ENCODE results near the gene FOXK2.
"Not testable (repeated sequence)": the region's sequence is repeated elsewhere in the genome, so short reads cannot be mapped to it uniquely, and the experiment has no call there.

FOXK2 gene

DNA sequence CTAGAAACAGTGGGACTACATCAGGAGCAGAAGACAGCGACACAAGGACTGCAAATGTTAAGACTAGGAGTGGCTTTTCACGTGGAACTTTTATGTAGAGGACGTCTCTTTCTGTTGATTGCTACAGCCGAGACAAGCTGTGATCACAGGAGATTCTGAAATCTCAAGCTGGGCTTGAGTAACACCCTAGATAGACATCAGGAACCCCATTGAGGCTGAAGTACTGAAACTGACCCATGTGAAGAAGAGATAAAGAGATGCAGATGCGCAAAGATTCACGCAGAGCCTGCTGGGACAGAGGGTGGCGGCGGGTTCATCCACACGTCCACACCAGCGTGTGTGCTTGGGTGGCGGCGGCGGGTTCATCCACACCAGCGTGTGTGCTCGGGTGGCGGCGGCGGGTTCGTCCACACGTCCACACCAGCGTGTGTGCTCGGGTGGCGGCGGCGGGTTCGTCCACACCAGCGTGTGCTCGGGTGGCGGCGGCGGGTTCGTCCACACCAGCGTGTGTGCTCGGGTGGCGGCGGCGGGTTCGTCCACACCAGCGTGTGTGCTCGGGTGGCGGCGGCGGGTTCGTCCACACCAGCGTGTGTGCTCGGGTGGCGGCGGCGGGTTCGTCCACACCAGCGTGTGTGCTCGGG, 56.2 kb downstream of the FOXK2 start:
- not testable (repeated sequence) for H3K9ac ChIP-seq (ENCODE audit: low read depth, low read length); H3K4me1 ChIP-seq (ENCODE audit: insufficient read depth, low read length); H3K9me3 ChIP-seq (ENCODE audit: control insufficient read depth, insufficient read depth, low read length)
- H3K36me3 ChIP-seq (ENCODE audit: insufficient read depth, low read length), result peaks cover 44% of the 10 kb centered on the region

GRCh38 chr17:82577300-82577699, 57.8 kb downstream of the FOXK2 start:
- Histone ChIP-seq H3K9ac (ENCODE audit: low read depth, low read length) (no peak overlapping the region), H3K4me1 (ENCODE audit: insufficient read depth, low read length) (no peaks in the 10 kb centered on the region), H3K9me3 (ENCODE audit: control insufficient read depth, insufficient read depth, low read length) (no peaks in the 10 kb centered on the region), H3K36me3 (ENCODE audit: insufficient read depth, low read length) (peaks cover 42% of the 10 kb centered on the region)

DNA sequence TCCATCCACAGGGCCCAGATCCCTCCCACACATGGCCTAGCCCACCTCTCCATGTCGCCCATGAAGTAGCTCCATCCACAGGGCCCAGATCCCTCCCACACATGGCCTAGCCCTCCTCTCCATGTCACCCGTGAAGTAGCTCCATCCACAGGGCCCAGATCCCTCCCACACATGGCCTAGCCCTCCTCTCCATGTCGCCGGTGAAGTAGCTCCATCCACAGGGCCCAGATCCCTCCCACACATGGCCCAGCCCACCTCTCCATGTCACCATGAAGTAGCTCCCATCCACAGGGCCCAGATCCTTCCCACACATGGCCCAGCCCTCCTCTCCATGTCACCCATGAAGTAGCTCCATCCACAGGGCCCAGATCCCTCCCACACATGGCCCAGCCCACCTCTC, 60.4 kb downstream of the FOXK2 start:
- H3K36me3 ChIP-seq (ENCODE audit: insufficient read depth, low read length), result peaks cover 40% of the 10 kb centered on the region
- not testable (repeated sequence) for H3K4me1 ChIP-seq (ENCODE audit: insufficient read depth, low read length); H3K9me3 ChIP-seq (ENCODE audit: control insufficient read depth, insufficient read depth, low read length); H3K9ac ChIP-seq (ENCODE audit: low read depth, low read length)

DNA sequence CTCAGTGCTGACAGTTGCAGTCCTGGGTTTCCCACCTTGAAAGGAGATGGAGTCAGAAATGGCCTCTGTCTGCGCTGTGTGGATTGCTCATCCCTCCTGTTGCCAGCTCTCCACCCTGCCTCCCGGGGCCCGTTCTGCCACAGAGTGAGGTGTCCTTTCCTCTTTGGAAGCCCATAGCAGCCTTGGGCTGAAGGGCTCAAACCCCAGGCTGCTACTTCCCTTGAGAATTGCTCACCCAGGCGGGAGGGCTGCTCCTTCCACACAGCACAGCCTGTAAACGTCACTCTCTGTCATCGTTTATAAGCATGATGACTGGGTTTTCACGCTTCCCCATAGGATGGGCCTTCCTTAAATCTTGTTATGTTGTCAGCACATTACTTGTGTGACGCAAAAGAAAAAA, 62.7 kb downstream of the FOXK2 start:
- H3K9me3 ChIP-seq (ENCODE audit: control insufficient read depth, insufficient read depth, low read length), result no peaks in the 10 kb centered on the region
- H3K4me1 ChIP-seq (ENCODE audit: insufficient read depth, low read length), result no peaks in the 10 kb centered on the region
- H3K36me3 ChIP-seq (ENCODE audit: insufficient read depth, low read length), result peaks cover 46% of the 10 kb centered on the region
- H3K9ac ChIP-seq (ENCODE audit: low read depth, low read length), result no peak overlapping the region

- Histone ChIP-seq H3K36me3 (ENCODE audit: insufficient read depth, low read length) (peaks cover 49% of the 10 kb centered on the region), H3K9ac (ENCODE audit: low read depth, low read length) (no peak overlapping the region), H3K9me3 (ENCODE audit: control insufficient read depth, insufficient read depth, low read length) (no peaks in the 10 kb centered on the region), H3K4me1 (ENCODE audit: insufficient read depth, low read length) (no peaks in the 10 kb centered on the region)
Observed at GRCh38 chr17:82582709-82583108, 63.2 kb downstream of the FOXK2 start.

- no peaks in the 10 kb centered on the region for H3K9me3 ChIP-seq (ENCODE audit: control insufficient read depth, insufficient read depth, low read length)
- peaks cover 50% of the 10 kb centered on the region for H3K36me3 ChIP-seq (ENCODE audit: insufficient read depth, low read length)
- H3K4me1 ChIP-seq (ENCODE audit: insufficient read depth, low read length), result no peaks in the 10 kb centered on the region
- H3K9ac ChIP-seq (ENCODE audit: low read depth, low read length), result no peak overlapping the region
Observed at GRCh38 chr17:82583720-82584234, 64.2 kb downstream of the FOXK2 start.

DNA sequence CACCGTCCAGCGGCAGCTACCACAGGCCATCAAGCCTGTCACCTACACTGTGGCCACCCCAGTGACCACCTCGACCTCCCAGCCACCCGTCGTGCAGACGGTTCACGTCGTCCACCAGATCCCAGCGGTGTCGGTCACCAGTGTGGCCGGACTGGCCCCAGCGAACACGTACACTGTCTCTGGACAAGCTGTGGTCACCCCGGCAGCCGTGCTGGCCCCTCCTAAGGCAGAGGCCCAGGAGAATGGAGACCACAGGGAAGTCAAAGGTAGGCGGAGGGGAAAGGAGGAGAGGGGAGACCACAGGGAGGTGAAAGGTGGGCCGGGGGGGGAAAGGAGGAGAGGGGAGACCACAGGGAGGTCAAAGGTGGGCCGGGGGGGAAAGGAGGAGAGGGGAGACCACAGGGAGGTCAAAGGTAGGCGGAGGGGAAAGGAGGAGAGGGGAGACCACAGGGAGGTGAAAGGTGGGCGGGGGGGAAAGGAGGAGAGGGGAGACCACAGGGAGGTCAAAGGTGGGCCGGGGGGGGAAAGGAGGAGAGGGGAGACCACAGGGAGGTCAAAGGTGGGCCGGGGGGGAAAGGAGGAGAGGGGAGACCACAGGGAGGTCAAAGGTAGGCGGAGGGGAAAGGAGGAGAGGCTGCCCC, 66.5 kb downstream of the FOXK2 start:
- H3K4me1 ChIP-seq (ENCODE audit: insufficient read depth, low read length); H3K9me3 ChIP-seq (ENCODE audit: control insufficient read depth, insufficient read depth, low read length); H3K9ac ChIP-seq (ENCODE audit: low read depth, low read length): not testable (repeated sequence)
- peaks cover 44% of the 10 kb centered on the region for H3K36me3 ChIP-seq (ENCODE audit: insufficient read depth, low read length)

GRCh38 chr17:82586576-82587233, 67.2 kb downstream of the FOXK2 start:
- H3K36me3 ChIP-seq (ENCODE audit: insufficient read depth, low read length), result peaks cover 44% of the 10 kb centered on the region
- no peaks in the 10 kb centered on the region for H3K4me1 ChIP-seq (ENCODE audit: insufficient read depth, low read length)
- no peak overlapping the region for H3K9ac ChIP-seq (ENCODE audit: low read depth, low read length)
- H3K9me3 ChIP-seq (ENCODE audit: control insufficient read depth, insufficient read depth, low read length), result no peaks in the 10 kb centered on the region

DNA sequence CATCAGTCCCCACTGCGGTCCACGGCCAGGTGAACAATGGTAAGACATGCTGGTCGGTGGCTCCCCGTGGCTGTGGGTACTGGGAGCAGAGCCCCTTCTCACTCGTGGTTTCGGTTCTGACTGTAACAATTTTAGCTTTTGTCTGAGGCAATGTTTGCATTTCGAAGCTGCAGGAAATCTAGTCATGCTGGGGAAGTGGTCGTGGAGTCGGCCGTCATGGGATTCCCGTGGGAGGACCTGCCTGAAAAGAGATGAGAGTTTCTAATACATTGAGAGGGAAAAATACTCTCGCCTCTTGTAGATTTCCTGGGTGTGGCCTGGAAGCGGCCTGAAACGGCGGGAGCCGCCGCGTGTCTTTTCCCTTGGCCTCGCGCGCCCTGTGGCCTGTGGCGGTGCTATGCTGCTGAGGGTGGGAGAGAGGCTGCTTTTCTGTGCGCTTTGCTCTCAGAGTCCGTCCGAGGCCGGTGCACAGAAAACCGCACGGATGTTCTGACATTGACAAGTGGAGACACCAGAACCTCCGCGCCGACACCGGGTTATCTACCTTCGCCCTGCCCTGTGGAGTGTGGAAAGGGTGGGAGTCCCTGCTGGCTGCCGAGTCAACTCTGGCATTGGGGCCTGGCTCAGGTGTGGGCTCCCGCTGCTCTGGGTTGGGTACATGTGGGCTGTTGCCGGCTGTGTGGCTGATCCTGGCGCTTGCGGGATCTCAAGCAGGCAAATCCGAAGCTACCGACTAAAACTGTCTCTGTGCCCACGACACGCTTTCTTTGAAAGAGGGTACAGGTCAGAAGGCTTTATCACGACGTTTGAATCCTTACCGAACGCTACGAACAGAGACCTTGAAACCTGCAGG, 67.9 kb downstream of the FOXK2 start:
- Histone ChIP-seq H3K4me1 (ENCODE audit: insufficient read depth, low read length) (no peaks in the 10 kb centered on the region), H3K9ac (ENCODE audit: low read depth, low read length) (no peak overlapping the region), H3K36me3 (ENCODE audit: insufficient read depth, low read length) (peaks cover 37% of the 10 kb centered on the region), H3K9me3 (ENCODE audit: control insufficient read depth, insufficient read depth, low read length) (no peaks in the 10 kb centered on the region)

DNA sequence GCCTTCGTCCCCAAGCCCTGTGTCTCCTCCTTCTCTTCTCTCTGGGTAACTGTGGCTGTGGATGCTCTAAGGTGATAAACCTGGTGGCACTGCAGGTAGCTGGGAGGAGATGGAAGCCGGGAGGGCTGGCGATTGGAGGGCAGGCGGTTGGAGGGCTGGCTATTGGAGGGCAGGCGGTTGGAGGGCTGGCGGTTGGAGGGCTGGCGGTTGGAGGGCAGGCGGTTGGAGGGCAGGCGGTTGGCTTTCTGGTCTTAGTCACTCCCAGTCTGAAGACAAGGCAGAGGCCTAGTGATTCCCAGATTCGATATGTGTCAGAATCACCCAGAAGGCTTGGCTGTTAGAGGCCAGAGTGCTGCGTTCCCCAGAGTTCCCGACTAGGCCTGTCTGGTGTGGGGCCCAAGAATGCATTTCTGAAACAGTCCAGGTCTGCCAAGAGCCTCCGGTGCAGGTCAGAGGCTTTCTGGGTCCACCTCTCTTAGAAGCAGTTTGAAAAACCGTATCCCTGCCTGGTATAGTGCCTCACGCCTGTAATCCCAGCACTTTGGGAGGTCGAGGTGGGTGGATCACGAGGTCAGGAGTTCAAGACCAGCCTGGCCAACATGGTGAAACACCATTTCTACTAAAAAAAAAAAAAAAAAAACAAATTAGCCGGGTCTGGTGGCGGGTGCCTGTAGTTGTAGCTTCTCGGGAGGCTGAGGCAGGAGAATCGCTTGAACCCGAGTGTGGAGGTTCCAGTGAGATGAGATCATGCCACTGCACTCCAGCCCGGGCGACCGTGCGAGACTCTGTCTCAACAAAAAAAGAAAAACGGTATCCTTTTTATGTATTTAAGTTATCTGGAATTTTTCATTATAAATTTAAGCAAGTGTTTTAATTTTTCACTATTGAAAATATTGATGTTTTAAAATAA, 69.0 kb downstream of the FOXK2 start:
- peaks cover 30% of the 10 kb centered on the region for H3K36me3 ChIP-seq (ENCODE audit: insufficient read depth, low read length)
- H3K9ac ChIP-seq (ENCODE audit: low read depth, low read length), result no peak overlapping the region
- no peaks in the 10 kb centered on the region for H3K9me3 ChIP-seq (ENCODE audit: control insufficient read depth, insufficient read depth, low read length)
- no peaks in the 10 kb centered on the region; the same call in 1 of the 2 replicates for H3K4me1 ChIP-seq (ENCODE audit: insufficient read depth, low read length)

- H3K4me1 ChIP-seq (ENCODE audit: insufficient read depth, low read length), result no peaks in the 10 kb centered on the region; the same call in 1 of the 2 replicates
- H3K9me3 ChIP-seq (ENCODE audit: control insufficient read depth, insufficient read depth, low read length), result no peaks in the 10 kb centered on the region
- peaks cover 26% of the 10 kb centered on the region for H3K36me3 ChIP-seq (ENCODE audit: insufficient read depth, low read length)
- no peak overlapping the region for H3K9ac ChIP-seq (ENCODE audit: low read depth, low read length)
Observed at GRCh38 chr17:82589851-82590180, 70.3 kb downstream of the FOXK2 start.

DNA sequence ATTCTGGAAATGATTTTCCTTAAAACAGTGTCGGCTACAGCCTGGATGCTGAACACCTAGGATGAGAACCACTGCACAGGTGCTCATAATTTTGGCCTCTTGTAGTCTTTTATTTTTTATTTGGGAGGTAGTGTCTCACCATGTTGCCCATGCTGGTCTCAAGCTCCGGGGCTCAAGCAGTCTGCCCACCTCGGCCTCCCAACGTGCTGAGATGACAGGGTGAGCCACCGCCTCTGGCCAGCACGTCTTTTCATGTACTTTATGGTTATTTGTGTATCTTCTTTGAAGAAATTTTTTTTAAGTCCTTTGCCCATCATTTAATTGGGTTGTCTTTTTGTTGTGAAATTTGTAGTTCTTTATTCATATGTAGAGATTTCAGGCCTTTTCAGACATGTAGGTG, 70.7 kb downstream of the FOXK2 start:
- Histone ChIP-seq H3K4me1 (ENCODE audit: insufficient read depth, low read length) (no peaks in the 10 kb centered on the region; the same call in 1 of the 2 replicates), H3K9me3 (ENCODE audit: control insufficient read depth, insufficient read depth, low read length) (no peaks in the 10 kb centered on the region), H3K36me3 (ENCODE audit: insufficient read depth, low read length) (peaks cover 26% of the 10 kb centered on the region), H3K9ac (ENCODE audit: low read depth, low read length) (no peak overlapping the region)

DNA sequence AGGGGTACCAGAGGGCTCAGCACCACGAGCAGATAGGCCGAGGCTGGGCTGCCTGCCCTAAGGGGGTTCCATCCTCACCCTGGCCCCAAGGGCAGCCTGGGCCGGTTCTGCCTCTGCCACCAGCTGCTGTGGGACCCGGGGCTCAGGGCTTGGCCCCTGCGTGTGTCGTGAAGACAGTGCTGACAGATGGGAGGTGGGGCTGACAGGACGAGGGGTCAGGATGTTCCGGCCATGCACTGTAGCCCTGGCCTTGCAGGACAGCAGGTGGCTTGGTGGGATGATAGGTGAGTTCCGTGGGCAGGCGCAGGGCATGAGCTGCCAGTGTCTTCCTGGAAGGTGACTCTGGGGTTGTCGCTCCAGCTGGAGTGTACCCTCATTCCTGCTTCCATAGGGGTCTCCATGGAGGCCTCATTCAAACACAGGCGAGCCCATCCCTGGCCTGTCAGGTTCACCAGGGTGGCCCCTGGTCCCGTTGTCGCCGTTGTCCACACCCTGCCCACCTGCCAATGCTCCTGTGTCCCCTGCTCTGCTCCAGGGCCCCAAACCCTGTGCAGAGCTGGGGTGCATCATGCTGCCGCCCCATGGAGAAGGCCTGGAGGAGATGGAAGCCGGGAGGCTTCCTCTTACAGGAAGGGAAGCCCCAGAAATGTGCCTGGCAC, 71.5 kb downstream of the FOXK2 start:
- Histone ChIP-seq H3K9me3 (ENCODE audit: control insufficient read depth, insufficient read depth, low read length) (no peaks in the 10 kb centered on the region), H3K9ac (ENCODE audit: low read depth, low read length) (no peak overlapping the region), H3K36me3 (ENCODE audit: insufficient read depth, low read length) (peaks cover 27% of the 10 kb centered on the region), H3K4me1 (ENCODE audit: insufficient read depth, low read length) (no peaks in the 10 kb centered on the region; the same call in 1 of the 2 replicates)

Measured in ES-I3 (cell line).